Measurements from ENCODE around the gene CRB2.

CRB2 gene

DNA sequence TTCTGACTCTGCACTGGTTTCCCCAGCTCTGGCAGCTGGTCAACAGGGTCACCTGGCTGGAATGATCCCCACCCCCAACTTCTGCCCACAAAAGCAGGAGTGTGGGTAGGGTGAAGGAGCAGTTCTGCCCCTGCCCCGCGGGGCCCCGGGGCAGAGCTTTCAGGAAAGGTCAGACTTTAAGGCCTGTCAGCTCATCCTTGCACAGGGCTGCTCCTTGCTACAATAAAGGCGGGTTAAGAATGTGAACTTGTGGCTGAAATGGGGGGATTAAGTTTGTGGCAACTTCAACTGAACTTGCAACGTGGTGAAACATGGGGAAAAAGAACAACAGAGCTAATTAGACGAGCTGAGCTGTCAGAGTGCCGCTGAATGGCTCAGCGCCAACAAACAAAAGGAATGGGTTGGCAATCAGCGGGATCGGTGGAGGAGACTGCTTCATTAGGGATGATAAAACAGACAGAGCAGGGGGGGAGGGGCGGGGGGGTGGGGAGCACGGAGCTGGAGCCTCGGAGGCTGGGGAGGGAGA, 50.8 kb downstream of the CRB2 start:
- DNase-seq (ENCODE audit: low spot score) = no peak

DNA sequence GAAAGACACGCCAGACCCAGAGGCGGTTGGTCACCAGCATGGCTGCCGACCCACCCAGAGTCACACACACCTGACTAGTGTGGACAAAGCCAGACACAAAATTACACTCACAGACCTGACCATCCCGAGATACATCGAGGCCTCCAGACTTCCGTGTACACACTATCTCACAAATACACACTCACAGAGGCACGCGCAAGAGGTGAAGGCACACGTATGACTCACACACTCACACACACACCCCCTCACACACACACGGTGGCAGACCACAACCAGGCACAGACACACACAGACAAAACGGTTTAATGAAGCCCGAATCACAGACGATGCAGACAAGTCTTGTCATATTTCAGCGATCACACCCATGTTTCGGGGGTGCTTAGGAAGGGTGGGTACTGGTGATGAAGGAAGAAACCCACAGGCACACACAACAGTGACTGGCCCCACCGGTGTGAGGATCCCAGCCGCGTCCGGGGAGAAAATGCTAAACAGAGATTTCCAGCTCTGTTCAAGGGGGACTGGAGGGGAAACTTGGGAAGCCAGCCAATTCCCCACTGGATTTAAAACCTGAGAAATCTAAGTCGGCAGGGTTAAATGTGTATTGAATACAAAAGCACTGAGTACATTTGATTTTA, 51.3 kb downstream of the CRB2 start:
- DNase-seq (ENCODE audit: low spot score) = no peak

DNA sequence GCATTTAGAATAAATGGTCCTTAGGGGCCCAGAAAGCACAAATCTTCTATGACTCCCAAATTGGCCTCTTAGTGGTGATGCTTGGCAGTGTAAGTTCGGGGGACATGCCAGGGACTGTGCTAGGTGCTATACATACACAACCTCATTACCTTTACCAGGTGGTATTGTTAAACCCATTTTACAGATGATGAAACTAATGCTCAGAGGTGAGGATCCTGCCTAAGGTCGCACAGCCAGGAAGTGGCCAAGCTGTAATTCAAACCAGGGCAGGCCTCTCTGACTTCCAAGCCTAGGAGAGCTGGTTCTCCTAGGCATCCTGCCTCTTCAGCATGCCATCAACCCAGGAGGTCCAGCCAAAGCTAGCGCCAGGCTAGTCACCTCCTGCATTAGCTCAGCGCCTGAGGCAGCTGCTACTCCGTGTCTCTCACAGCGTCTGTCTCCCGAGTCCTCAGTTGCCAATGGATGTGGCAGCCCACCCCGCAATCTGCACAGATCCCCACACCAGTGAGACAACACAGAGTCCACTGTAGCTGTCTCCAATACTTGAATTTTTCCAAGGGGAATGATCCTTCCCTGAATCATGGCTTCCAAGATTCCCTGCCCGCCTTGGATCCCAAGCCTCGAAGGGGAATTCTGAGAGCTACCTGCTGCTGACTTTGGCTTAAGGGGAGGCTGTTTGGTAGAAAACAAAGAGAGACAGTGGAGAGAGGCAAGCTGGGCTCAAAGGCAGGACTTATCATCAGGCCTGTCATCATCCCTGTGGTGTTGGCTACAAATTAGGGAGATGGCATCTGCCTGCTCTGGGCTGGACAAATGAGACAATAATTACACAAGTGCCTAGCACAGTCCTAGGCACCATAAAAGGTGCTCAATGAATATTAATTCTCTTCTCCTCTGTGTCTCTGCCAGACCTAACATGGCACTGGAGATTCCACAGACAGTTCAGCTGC, 52.6 kb downstream of the CRB2 start:
- DNase-seq (ENCODE audit: low spot score) = no peak

DNA sequence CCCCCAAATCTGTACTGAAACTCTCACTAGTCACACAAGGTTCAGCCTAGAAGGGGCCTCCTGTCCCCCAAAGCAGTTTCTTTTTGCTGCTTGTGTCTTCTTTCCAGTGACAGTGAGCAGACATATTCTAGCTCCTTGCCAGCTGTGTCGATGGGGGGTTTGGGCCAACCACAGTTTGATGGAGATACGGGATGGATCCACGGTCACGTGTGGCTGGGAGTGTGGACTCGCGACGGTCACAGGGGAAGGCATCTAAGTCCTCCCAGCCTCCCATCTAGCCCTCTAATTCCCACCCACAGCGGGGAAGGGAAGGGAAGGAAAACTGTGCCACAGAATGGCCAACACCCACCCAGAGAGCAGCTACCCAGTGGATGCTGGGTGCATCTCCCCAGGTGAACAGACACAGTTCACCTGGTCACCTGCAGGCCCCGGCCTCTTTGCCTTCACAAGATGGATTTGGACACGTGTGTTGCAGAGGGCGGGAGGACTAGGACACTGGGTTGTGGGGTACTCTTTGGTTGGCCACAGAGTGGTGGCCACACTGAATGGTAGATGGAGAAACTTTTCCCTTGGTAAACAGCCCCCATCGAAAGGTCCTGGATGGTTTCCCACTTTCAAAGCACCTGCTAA, 54.4 kb downstream of the CRB2 start:
- no peak for DNase-seq (ENCODE audit: low spot score)

DNA sequence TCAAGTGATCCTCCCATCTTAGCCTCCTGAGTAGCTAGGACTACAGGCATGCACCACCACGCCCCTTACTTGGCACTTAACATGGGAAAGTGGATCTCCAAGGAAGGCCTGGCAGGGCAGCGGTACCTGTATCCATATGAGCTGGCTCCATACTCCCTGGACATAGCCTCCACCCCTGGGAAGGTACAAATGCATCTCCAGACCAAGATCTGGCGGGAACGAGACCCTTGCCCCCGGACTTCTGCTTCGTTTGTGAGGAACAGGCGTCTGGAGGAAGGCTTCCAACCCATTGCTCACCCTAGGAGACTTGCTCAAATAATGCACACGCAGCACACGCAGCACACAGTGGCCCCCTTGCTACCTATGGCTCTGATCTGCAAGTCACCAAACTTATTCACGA, 55.2 kb downstream of the CRB2 start:
- DNase-seq (ENCODE audit: low spot score) = no peak

GRCh38 chr9:123411636-123412035, 55.6 kb downstream of the CRB2 start:
- no peak for DNase-seq (ENCODE audit: low spot score)

DNA sequence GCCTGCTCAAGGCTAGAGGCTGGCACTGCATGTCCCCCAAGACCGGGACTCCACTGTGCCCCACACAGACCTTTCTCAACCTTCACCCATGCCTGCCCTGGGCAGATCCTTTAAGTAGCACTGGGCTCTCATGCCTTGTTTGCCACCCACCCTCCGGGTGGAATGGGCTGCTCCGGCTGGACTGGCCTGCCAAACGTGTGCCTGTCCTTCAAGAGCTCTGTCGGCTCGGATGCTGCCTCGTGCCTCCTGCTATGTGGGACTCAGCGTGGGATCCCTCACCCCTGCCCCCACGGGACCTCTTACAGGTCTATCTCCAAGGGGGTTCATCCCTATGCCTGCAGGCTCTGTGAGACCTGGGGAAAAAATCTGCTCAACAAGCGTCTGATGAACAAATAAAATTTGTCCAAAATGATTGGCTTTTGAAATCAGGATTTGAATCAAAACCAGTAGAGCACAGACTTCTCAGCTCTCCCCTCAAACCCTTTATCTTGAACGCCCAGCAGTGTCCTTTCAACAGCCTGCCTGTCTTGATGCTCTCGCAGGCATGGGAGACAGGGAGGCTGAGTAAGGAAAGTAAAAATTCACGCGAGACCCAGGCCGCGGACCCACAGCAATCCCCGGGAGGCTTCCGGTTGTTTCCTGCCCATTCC, 56.3 kb downstream of the CRB2 start:
- DNase-seq (ENCODE audit: low spot score) = no peak

DNA sequence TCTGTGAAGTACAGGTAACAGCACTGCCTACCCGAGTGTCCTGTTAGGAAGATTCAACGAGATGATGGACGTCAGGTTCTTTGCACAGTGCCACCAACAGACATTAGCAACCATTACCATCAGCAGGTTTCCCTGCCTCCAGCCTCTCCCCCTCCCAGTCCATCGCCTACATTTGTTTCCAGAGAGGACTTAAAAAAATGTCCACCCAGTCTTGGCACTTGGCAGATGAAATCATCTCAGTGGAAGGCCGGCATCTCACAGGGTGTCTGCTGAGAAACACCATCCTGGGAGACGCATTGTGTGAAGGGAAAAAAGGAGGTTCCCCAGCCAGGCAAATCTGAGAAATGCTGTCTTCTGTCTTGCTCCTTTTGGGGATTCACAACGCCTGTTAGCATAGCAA, 58.2 kb downstream of the CRB2 start:
- no peak for DNase-seq (ENCODE audit: low spot score)

DNA sequence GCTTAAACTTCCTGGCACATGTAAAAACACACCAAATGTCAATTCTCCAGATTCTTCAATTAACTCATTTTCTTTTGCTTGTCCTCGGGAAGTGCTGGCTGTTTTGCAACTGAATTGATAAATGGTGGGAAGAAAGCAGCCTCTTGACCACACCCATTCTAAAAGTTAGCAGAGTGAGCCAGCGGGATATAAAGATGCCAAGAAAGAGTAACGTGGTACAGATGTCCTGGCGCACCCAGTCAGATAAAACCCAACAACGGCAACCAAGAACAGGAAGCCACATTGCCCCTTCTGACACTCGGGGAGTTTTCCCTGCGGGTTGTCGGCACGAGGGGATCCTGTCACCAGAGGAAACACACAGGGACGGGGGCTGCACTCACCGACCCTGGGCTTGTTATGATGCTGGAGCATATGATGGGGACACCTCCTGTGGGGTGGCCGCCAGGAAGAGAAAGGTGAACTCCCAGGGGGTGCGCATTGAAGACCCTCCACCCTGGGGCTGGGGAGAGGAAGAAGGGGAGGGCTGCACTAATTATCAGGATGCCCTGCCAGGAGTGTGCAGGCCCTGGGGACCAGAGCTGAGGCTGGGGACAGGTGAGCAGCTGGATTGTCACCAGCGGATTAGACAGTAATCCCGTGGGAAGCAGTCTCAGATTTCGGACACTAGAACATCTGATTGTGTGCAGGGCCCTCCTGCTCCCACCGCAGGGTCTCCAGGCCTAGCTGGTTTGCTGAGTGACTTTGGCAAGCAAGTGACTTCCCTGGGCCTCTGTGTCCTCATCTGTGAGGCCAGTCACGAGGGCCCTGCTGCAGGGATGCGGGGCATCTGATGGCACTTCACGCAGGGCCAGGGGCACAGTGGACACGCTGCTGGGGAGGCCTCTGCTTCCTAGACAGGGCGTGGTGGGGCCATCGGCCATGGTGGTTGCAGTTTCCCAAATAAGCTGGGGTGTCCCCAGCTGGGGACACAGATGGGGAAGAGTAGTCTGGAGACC, 59.2 kb downstream of the CRB2 start:
- no peak for DNase-seq (ENCODE audit: low spot score)

DNA sequence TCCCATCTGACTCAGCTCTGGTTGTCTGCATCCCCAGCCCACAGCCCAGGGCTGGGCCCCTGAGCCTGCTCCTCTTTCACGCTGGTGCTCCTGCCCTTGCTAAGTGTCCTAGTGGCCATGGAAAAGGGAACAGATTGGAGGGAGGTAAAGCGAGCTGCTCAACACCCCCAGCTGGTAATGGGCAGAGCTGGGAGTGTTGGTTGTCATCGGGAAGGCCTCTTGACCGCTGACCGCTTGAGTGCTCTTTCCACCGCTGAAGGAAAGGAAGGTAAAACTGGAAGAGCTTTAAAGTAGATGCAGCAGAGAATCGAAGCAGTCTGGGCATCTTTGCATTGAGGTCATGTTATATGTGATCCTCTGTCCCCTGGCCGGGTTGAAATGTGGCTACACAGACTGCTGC, 60.2 kb downstream of the CRB2 start:
- DNase-seq (ENCODE audit: low spot score) = no peak

GRCh38 chr9:123417289-123418051, 61.5 kb downstream of the CRB2 start:
- DNase-seq (ENCODE audit: low spot score) = no peak

DNA sequence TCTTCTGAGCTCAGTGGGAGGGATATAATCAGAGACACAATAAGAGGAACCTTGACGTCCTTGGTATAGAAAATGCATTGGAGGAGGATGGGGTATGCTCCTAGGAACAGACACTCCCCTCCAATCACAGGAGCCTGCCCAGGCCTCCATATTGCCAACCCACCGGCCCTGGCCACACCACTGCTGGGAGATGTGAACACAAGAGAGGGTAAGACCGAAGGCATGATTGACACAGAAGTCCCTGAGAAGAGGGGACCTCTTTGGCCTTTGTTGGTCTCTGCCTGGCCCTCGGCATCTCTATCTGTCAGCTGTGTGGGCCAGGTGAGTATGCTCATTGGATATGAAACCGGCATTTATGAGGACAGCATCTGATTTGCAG, 62.0 kb downstream of the CRB2 start:
- DNase-seq (ENCODE audit: low spot score) = no peak

DNA sequence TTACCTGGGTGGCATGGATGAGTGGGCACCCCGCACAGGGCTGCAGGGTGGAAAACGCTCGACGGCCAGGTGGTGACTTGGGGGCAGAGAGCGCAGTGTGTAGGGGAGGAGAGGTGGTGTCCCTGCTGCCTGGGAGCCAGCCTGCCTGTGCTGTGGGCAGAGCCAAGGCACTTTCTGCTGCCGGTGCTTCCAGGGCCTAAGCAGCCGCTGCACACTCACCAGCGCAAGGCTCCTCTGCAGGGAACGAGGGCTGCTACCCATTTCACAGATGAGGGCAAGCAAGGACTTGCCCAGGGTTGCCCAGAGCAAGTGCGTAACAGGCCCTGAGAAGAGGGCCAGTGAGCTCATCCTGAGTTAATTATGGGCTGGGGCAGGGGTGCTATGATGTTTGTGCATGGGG, 62.5 kb downstream of the CRB2 start:
- no peak for DNase-seq (ENCODE audit: low spot score)

DNA sequence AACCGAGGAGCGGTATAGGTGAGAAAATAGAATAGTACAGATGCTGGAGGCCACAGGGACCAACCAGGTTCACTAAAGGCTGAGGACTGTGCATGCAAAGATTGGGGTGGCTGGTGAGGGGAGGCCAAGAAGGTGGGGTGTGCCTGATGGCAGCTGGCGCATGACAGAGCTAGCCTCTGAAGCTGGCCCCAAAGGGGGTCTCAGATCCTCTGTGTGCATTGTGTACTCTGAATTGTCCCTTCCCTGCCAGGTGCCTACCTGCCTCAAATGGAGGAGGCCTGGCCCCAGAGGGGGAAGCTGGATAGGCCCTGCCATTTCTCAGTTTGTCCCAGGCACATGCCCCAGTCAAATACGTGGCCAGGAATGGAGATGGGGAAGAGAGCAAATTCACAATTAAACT, 63.1 kb downstream of the CRB2 start:
- DNase-seq (ENCODE audit: low spot score) = no peak

DNA sequence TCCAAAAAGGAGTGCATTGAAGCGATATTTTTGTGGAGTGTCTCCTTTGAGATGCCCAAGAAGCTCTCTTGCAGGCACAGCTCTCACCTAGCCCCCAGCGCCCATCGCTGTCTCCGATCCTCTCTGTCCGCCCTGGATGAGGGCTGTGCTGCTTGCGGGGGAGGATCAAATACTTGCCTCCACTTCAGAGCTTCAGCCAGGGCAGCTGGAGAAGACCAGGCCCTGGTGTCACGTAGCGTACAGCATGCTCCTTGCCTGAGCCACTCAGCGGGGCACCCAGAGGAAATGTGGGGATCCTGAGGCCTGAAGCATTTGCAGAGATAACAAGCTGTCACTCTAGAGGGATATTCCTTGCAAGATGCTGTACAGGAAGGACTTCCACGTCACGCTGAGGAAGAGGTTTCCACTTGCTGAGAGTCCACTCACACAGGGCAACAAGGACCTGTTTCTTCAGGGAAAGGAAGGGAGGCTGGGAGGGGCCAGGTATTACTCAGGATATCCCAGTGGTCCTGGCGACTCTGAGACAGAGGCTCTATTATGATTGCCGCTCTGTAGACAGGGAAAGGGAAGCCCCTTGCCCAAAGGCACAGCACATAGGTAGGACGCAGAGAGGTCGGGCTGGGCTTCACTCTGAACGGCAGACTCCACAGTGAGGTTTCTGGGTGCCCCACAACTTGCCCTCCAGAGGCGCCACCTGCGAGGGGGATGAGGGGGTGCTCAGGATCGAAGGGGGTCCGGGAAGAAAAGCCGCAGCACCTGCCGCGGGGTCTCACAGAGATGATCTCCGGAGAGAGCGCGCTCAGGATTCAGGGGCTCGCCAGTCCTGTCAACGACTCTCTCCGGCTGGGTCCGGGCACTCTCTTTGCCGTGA, 64.0 kb downstream of the CRB2 start:
- DNase-seq (ENCODE audit: low spot score) = no peak

DNA sequence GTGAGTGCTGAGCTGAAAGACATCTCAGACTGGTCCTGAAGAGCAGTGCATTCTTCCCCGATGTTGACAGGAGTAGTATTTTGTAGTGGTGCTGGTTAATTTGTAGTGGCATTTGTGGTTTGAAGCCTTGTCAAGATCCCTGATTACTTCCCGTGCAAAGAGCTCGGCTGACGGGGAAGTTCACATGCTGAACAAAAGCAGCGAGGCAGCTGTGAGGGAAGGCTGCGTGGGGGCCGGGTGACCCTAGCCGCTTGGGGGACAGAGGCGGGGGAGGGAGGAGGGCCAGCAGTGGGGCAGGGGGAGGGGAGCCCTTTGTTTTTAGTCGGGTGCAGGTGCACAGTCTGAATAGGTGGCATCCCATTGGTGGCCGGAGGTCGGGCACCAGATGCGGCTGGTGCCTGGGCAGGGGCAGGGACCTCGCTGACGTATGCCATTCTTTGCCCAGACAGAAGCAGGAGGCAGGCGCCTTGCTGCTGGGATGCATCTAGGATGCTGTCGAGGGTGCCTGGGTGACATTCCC, 64.7 kb downstream of the CRB2 start:
- DNase-seq (ENCODE audit: low spot score) = no peak

DNA sequence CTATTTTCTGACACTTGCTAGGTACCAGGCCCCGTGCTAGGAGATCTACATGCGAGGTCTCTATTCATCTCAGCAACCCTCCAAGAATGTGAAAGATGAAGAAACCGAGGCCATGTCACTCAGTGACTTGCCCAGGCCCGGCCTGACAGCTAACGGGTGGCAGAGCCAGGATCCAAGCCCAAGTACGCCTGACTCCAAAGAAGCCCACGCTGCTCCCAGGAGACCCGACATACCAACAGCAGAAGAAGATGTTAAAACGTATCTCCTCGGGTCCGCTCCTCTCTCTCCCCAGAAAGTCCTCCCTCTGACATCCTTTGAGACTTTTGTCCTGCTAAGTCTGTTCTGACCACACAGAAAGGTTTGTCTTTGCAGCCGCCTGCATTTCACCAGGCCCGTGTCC, 65.2 kb downstream of the CRB2 start:
- no peak for DNase-seq (ENCODE audit: low spot score)

DNA sequence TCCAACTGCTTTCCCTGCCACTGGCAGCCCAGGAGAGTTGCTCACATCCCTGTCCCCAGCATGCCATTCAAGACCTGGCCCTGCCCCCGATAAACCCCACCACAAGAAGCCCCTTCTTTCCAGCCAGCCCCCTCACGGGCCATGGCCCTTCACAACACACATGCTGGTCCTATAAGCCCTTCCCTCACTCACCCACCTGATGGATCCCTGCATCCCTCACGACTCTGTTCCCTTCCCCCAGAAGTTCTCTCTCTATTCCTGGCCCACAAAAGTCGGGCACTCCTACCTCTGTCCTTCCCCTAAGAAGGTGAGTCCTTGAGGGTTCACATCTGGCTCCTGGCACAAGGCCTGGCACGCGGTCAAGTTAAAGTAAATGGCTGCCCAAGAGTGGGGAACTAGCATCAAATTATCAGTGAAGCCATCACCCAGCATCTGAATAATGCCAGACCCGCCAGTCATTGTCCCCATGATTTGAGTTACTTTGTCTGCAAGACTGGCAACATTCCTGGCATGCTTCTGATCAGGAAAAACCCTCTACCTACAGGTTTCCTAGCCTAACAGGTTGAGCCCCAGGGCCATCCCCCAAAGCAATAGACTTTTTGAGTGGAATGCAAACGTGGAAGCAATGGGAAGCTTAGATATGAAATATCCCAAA, 65.9 kb downstream of the CRB2 start:
- DNase-seq (ENCODE audit: low spot score) = no peak
